Measurements from ENCODE around the gene TRPM1.

The TRPM1 gene

GRCh38 chr15:31106495-31107300 is 5.2 kb upstream of the TRPM1 start:
- ChIA-PET POLR2A (no interaction called here), CTCF (no interaction called here)
- DNase-seq (ENCODE audit: extremely low spot score) = no peak
- TF ChIP-seq CTCF (IDR thresholded peaks at IDR 0.05; ENCODE audit: control extremely low read depth, extremely low read depth, low read depth, missing control alignments) = no peak

- DNase-seq (ENCODE audit: extremely low spot score) = no peak
- TF ChIP-seq CTCF (IDR thresholded peaks at IDR 0.05; ENCODE audit: control extremely low read depth, extremely low read depth, low read depth, missing control alignments) = no peak
- ChIA-PET CTCF (no interaction called here), POLR2A (no interaction called here)
Measured at GRCh38 chr15:31104003-31104402, 2.5 kb upstream of the TRPM1 start.

- POLR2A ChIA-PET = no interaction called here
- TF ChIP-seq CTCF (IDR thresholded peaks at IDR 0.05; ENCODE audit: control extremely low read depth, extremely low read depth, low read depth, missing control alignments) = no peak
- no peak for DNase-seq (ENCODE audit: extremely low spot score)
- CTCF ChIA-PET = interaction anchor here (1.2 to 2.8 kb wide), 2 partner anchors 24 to 27 kb away, joined by 7 to 14 read pairs; no protein-coding TSS in a partner anchor
Measured at GRCh38 chr15:31102374-31103342, 1.1 kb upstream of the TRPM1 start.

- ChIA-PET POLR2A (no interaction called here), CTCF (interaction anchor here (1.2 to 2.8 kb wide), 2 partner anchors 25 to 28 kb away, joined by 7 to 14 read pairs; no protein-coding TSS in a partner anchor)
- DNase-seq (ENCODE audit: extremely low spot score) = no peak
- TF ChIP-seq CTCF (IDR thresholded peaks at IDR 0.05; ENCODE audit: control extremely low read depth, extremely low read depth, low read depth, missing control alignments) = no peak
Measured at GRCh38 chr15:31102039-31102321, 455 bp upstream of the TRPM1 start.

GRCh38 chr15:31100738-31101137 is 787 bp downstream of the TRPM1 start:
- CTCF ChIA-PET = interaction anchor here (0.8 to 2.8 kb wide), 3 partner anchors 10 to 29 kb away, joined by 3 to 14 read pairs (median 3); no protein-coding TSS in a partner anchor
- no peak for TF ChIP-seq CTCF (IDR thresholded peaks at IDR 0.05; ENCODE audit: control extremely low read depth, extremely low read depth, low read depth, missing control alignments)

GRCh38 chr15:31098953-31099740 is 2.4 kb downstream of the TRPM1 start:
- TF ChIP-seq CTCF (IDR thresholded peaks at IDR 0.05; ENCODE audit: control extremely low read depth, extremely low read depth, low read depth, missing control alignments) = peak; percentile 19
- ChIA-PET CTCF (interaction anchor here (0.8 to 1.6 kb wide), 3 partner anchors 9 to 30 kb away, joined by 3 read pairs; no protein-coding TSS in a partner anchor), POLR2A (no interaction called here)
- no peak for DNase-seq (ENCODE audit: extremely low spot score)

More at GRCh38 chr15:31100738-31101137, 787 bp downstream of the TRPM1 start:
- POLR2A ChIA-PET = no interaction called here
- no peak for DNase-seq (ENCODE audit: extremely low spot score)
